NCI-H2227 (cell line): ENCODE data around the gene PCNX2.

ENCODE experiments used
- DNase-seq: peaks from one replicate; lab custom pipeline; 2025; ENCODE audit not compliant: unreplicated experiment; lab: John Stamatoyannopoulos, UW

PCNX2 gene

GRCh38 chr1:233268389-233269022 is 27.0 kb downstream of the PCNX2 start:
- no peak for DNase-seq

- no peak for DNase-seq
These were observed 33.8 kb downstream of the PCNX2 start for GRCh38 chr1:233261695-233262094.

GRCh38 chr1:233261206-233261605 is 34.3 kb downstream of the PCNX2 start:
- DNase-seq: no peak

GRCh38 chr1:233257786-233258185 is 37.7 kb downstream of the PCNX2 start:
- no peak for DNase-seq

GRCh38 chr1:233256789-233257188 is 38.7 kb downstream of the PCNX2 start:
- no peak for DNase-seq

- DNase-seq: no peak
These were observed 39.3 kb downstream of the PCNX2 start for GRCh38 chr1:233256191-233256590.

- DNase-seq: no peak
These were observed 40.4 kb downstream of the PCNX2 start for GRCh38 chr1:233255145-233255544.

- DNase-seq: no peak
These were observed 41.6 kb downstream of the PCNX2 start for GRCh38 chr1:233253832-233254331.

- no peak for DNase-seq
These were observed 42.2 kb downstream of the PCNX2 start for GRCh38 chr1:233253231-233253831.

- DNase-seq: no peak
These were observed 43.1 kb downstream of the PCNX2 start for GRCh38 chr1:233252441-233252840.

- DNase-seq: no peak
These were observed 44.3 kb downstream of the PCNX2 start for GRCh38 chr1:233251201-233251720.

GRCh38 chr1:233248014-233248413 is 47.5 kb downstream of the PCNX2 start:
- DNase-seq: no peak

- DNase-seq: no peak
These were observed 48.6 kb downstream of the PCNX2 start for GRCh38 chr1:233246965-233247364.

GRCh38 chr1:233245191-233245765 is 50.2 kb downstream of the PCNX2 start:
- DNase-seq: no peak

- DNase-seq: no peak
These were observed 51.3 kb downstream of the PCNX2 start for GRCh38 chr1:233244183-233244582.

GRCh38 chr1:233242827-233243483 is 52.6 kb downstream of the PCNX2 start:
- no peak for DNase-seq

GRCh38 chr1:233241759-233242158 is 53.8 kb downstream of the PCNX2 start:
- DNase-seq: no peak

- peak; percentile 75 for DNase-seq
These were observed 54.5 kb downstream of the PCNX2 start for GRCh38 chr1:233240829-233241682.

GRCh38 chr1:233240371-233240770 is 55.2 kb downstream of the PCNX2 start:
- DNase-seq: no peak

GRCh38 chr1:233238884-233239431 is 56.6 kb downstream of the PCNX2 start:
- DNase-seq: no peak
